K562 (cell line): ENCODE measurements around the gene WDR55. TPM values are rescaled to one million over a fixed set of nuclear protein-coding genes. Genes with fewer than 3 reads are reported as not detected.

ENCODE experiments used
- ARID3B ChIP-seq: fragments of 250-450 bp; sonication (Bioruptor Pico); IDR thresholded peaks from 2 replicates; pipeline ENCODE4 v1.4.0; 2020; ENCODE audit warnings: borderline replicate concordance
- CBFA2T2 ChIP-seq: fragments of 450-650 bp; conservative IDR thresholded peaks from 2 replicates; pipeline ENCODE4 v1.6.1; 2017; ENCODE audit warnings: mild to moderate bottlenecking
- CBFB ChIP-seq: sonication (generic); formaldehyde crosslinking; IDR thresholded peaks from 2 replicates; pipeline ENCODE4 v1.4.0; 2020; ENCODE audit warnings: mild to moderate bottlenecking, missing genetic modification reagents
- CHD2 ChIP-seq: IDR thresholded peaks from 2 replicates; pipeline ENCODE4 v1.6.1; 2011; ENCODE audit warnings: low read depth, low read length
- DLX4 ChIP-seq: fragments of 250-450 bp; sonication (Bioruptor Pico); IDR thresholded peaks from 2 replicates; pipeline ENCODE4 v1.6.1; 2021; ENCODE audit warnings: mild to moderate bottlenecking
- DMBX1 ChIP-seq: fragments of 250-450 bp; sonication (Bioruptor Pico); IDR thresholded peaks from 2 replicates; pipeline ENCODE4 v1.8.0; 2022; ENCODE audit warnings: inconsistent platforms, mild to moderate bottlenecking, moderate library complexity, borderline replicate concordance
- E2F1 ChIP-seq: sonication (generic); formaldehyde crosslinking; IDR thresholded peaks from 2 replicates; pipeline ENCODE4 v1.8.1; 2023; ENCODE audit warnings: mild to moderate bottlenecking, missing genetic modification reagents, moderate library complexity
- ID3 ChIP-seq, 2 experiments: fragments of 250-450 bp in 1 of 2; fragments of 450-650 bp in 1 of 2; sonication (Bioruptor Pico) in 1 of 2; IDR thresholded peaks; 2 replicates each; pipeline versions ENCODE4 v1.6.1 to v1.8.0; 2016 to 2021; ENCODE audit warnings: mild to moderate bottlenecking in 2 of 2, moderate library complexity in 2 of 2, missing compliant biosample characterization in 1 of 2, missing genetic modification characterization in 1 of 2
- IRF1 ChIP-seq: sonication (generic); formaldehyde crosslinking; IDR thresholded peaks from 2 replicates; pipeline ENCODE4 v1.8.0; 2022; ENCODE audit warnings: missing genetic modification reagents, mild to moderate bottlenecking, borderline replicate concordance
- PHF8 ChIP-seq: fragments of 200-600 bp; sonication (generic); IDR thresholded peaks from 2 replicates; pipeline ENCODE4 v1.6.1; 2012; ENCODE audit warnings: mixed run types, mild to moderate bottlenecking, inconsistent platforms, low read length, moderate library complexity, borderline replicate concordance
- PURB ChIP-seq: sonication (generic); formaldehyde crosslinking; IDR thresholded peaks from 2 replicates; pipeline ENCODE4 v1.9.0; 2021; ENCODE audit warnings: low read depth, mild to moderate bottlenecking, missing genetic modification reagents
- RBM22 ChIP-seq: fragments of 200-400 bp; formaldehyde crosslinking; IDR thresholded peaks from 2 replicates; pipeline ENCODE4 v1.6.1; 2018; ENCODE audit warnings: low read length, low read depth; ENCODE audit not compliant: poor library complexity, severe bottlenecking
- RCOR1 ChIP-seq, 2 experiments: IDR thresholded peaks; 2 replicates each; pipeline ENCODE4 v1.6.1; 2012; ENCODE audit warnings: low read depth in 2 of 2, low read length in 2 of 2, borderline replicate concordance in 1 of 2, improper control_type of control experiment in 1 of 2
- SAFB2 ChIP-seq: fragments of 200-400 bp; formaldehyde crosslinking; IDR thresholded peaks from 2 replicates; pipeline ENCODE4 v1.6.1; 2018; ENCODE audit warnings: borderline replicate concordance, low read length, low read depth, moderate library complexity; ENCODE audit not compliant: severe bottlenecking
- SRF ChIP-seq, 2 experiments: fragments of 250-450, 450-650 bp in 1 of 2; sonication (Bioruptor Pico) in 1 of 2; sonication (generic) in 1 of 2; formaldehyde crosslinking; IDR thresholded peaks; 2 replicates each; pipeline versions ENCODE4 v1.5.0 to v1.5.1; 2020 to 2022; ENCODE audit warnings: mild to moderate bottlenecking in 1 of 2, missing genetic modification reagents in 1 of 2
- STAT5A ChIP-seq: IDR thresholded peaks from 2 replicates; pipeline ENCODE4 v1.6.1; 2012; ENCODE audit warnings: low read length, inconsistent platforms, borderline replicate concordance
- TFAM ChIP-seq: fragments of 250-450 bp; sonication (Bioruptor Pico); conservative IDR thresholded peaks from 2 replicates; pipeline ENCODE4 v1.5.0; 2021; ENCODE audit warnings: mild to moderate bottlenecking, moderate library complexity
- ZNF232 ChIP-seq: sonication (generic); formaldehyde crosslinking; IDR thresholded peaks from 2 replicates; pipeline ENCODE4 v1.8.0; 2022; ENCODE audit warnings: mild to moderate bottlenecking, missing genetic modification reagents
- ZNF354B ChIP-seq: fragments of 250-450 bp; sonication (Bioruptor Pico); IDR thresholded peaks from 2 replicates; pipeline ENCODE4 v1.4.0; 2020
- ZNF431 ChIP-seq: sonication (generic); formaldehyde crosslinking; IDR thresholded peaks from 2 replicates; pipeline ENCODE4 v1.8.0; 2022; ENCODE audit warnings: mild to moderate bottlenecking, missing genetic modification reagents
- ZNF695 ChIP-seq: fragments of 450-650 bp; formaldehyde crosslinking; IDR thresholded peaks from 2 replicates; pipeline ENCODE4 v1.4.0; 2020; ENCODE audit warnings: mild to moderate bottlenecking, moderate library complexity
- ZNF766 ChIP-seq: fragments of 200-800 bp; sonication (Bioruptor generic); conservative IDR thresholded peaks from 2 replicates; pipeline ENCODE4 v1.6.1; 2016; ENCODE audit warnings: missing genetic modification characterization, missing compliant biosample characterization
- polyA plus RNA-seq, 8 experiments: library from polyadenylated mRNA; depleted of rRNA in 4 of 8; stranded (reverse) in 5 of 8; unstranded in 3 of 8; fragments of >200 nt; fragmentation: Nextera tagmentation in 2 of 8; fragmentation: Illumina TruSeq in 1 of 8; extraction: Ambion mirVana in 2 of 8; extraction: Trizol in 1 of 8; gene quantifications; 2 replicates each; pipeline versions ENCODE4 v1.2.1 to v1.2.3, GENCODE V29; 2011 to 2014; ENCODE audit warnings: inconsistent platforms in 1 of 8, missing spikeins in 1 of 8
- total RNA-seq, 7 experiments: library from RNA; depleted of rRNA in 6 of 7; stranded (reverse); fragments of >200 nt in 6 of 7; fragmentation: Illumina TruSeq in 2 of 7; extraction: Trizol in 2 of 7; gene quantifications; 2 replicates each; pipeline versions ENCODE4 v1.2.1 to v1.2.3, GENCODE V29; 2011 to 2021; ENCODE audit warnings: low replicate concordance in 1 of 7

The WDR55 gene
- total and polyA plus RNA-seq, 9 of the 15 experiments (the other 6 are each of a cell fraction or from before 2014, with no cell fraction given) = 5.2 to 45.0 (median 29.3) TPM

- TF ChIP-seq PHF8 = peak; percentile 94
- TF ChIP-seq TFAM (CRISPR knock-in tag) = no peak
- TF ChIP-seq CBFB (CRISPR knock-in tag) = no peak
- TF ChIP-seq ARID3B (CRISPR knock-in tag) = no peak
- peak; percentile 84 for TF ChIP-seq ZNF431 (CRISPR knock-in tag)
- TF ChIP-seq ZNF695 (CRISPR knock-in tag) = 0 out of 2 replicates have a peak, but pooled peaks have one; percentile 7
- no peak for TF ChIP-seq DLX4 (CRISPR knock-in tag)
- TF ChIP-seq STAT5A = no peak
- peak in 1 of 2 experiments; percentile 81; a peak in 3 of 4 replicates for TF ChIP-seq RCOR1 (IDR thresholded peaks at IDR 0.05; ENCODE audit: borderline replicate concordance in 1 of 2, low read depth in 2 of 2, low read length in 2 of 2)
- no peak for TF ChIP-seq ZNF232
- TF ChIP-seq ID3 (CRISPR knock-in tag; IDR thresholded peaks at IDR 0.05) = no peak
- no peak for TF ChIP-seq ID3 (tag; IDR thresholded peaks at IDR 0.05)
- TF ChIP-seq RBM22 = no peak
- no peak for TF ChIP-seq DMBX1 (CRISPR knock-in tag)
- TF ChIP-seq SAFB2 = no peak
- TF ChIP-seq ZNF766 (CRISPR knock-in tag) = no peak
- no peak for TF ChIP-seq PURB
- 0 out of 2 replicates have a peak, but pooled peaks have one; percentile 44 for TF ChIP-seq E2F1 (CRISPR knock-in tag)
- no peak for TF ChIP-seq ZNF354B (CRISPR knock-in tag)
- TF ChIP-seq IRF1 (CRISPR knock-in tag) = no peak
- no peak for TF ChIP-seq CBFA2T2
- TF ChIP-seq CHD2 = 0 out of 2 replicates have a peak, but pooled peaks have one; percentile 19
- peak in 1 of 2 experiments; percentile 61; a peak in 1 of 4 replicates for TF ChIP-seq SRF (CRISPR knock-in tag; IDR thresholded peaks at IDR 0.05)
Measured at GRCh38 chr5:140690941-140691924, 26.5 kb downstream of the WDR55 start, which contains the start of the genes HARS1 and HARS2 (continued).
